HepG2 (cell line): Measurements from ENCODE around the gene USE1. TPM values are rescaled to one million over a fixed set of nuclear protein-coding genes. Genes with fewer than 3 reads are reported as not detected.

Experiments
- ATAC-seq: fragments of 200-7000 bp; cut with Tn5 transposase; 3 replicates; pipeline ENCODE4 v1.9.1; 2020; ENCODE audit warnings: mild to moderate bottlenecking, moderate library complexity
- BruUV-seq: library from RNA; stranded (reverse); fragments of 400-500 nt; replicated peaks from 2 replicates; lab custom pipeline; 2021; lab: Mats Ljungman, UMichigan
- CTCF ChIA-PET: fragments of 300-600 bp; formaldehyde crosslinking; extraction: SDS; loops from one replicate; lab custom pipeline; 2021; ENCODE audit warnings: low total read pairs, inconsistent platforms, low intra/inter-chr PET ratio; lab: Yijun Ruan, JAX
- POLR2A ChIA-PET: fragments of 350-600 bp; sonication (Branson Sonifier 250); formaldehyde crosslinking; loops from one replicate; lab custom pipeline; 2020; ENCODE audit warnings: antibody characterized with exemption, inconsistent platforms; lab: Yijun Ruan, JAX
- DNase-seq: peaks from one replicate; pipeline ENCODE4 v3.0.0-alpha.2; 2015; ENCODE audit warnings: low spot score
- FAIRE-seq: peaks from 3 replicates; lab custom pipeline; 2011; peaks lifted over from hg19 to GRCh38; lab: Jason Lieb, UNC
- H2AFZ ChIP-seq: one replicate; pipeline ENCODE4 v1.6.1; 2011; ENCODE audit warnings: low read length, inconsistent platforms
- H3K27ac ChIP-seq: fragments of 300-600 bp; 3 replicates; pipeline ENCODE4 v1.8.0; 2011; ENCODE audit warnings: mixed run types, mild to moderate bottlenecking, mixed read lengths, low read length, inconsistent platforms; ENCODE audit not compliant: insufficient read depth; ENCODE audit errors: extremely low read length
- H3K27me3 ChIP-seq, 2 experiments: fragments of 200-600 bp in 1 of 2; 2 replicates in 1 of 2; 3 replicates in 1 of 2; pipeline versions ENCODE4 v1.6.0 to v1.8.0; 2011; ENCODE audit warnings: low read length in 2 of 2, mild to moderate bottlenecking in 2 of 2, moderate library complexity in 2 of 2, inconsistent platforms in 1 of 2; ENCODE audit not compliant: insufficient read depth in 2 of 2, control insufficient read depth in 1 of 2
- H3K36me3 ChIP-seq, 2 experiments: fragments of 200-600 bp in 1 of 2; replicated peaks in 1 of 2; 2 replicates in 1 of 2; 3 replicates in 1 of 2; pipeline versions ENCODE4 v1.5.1 to v1.8.0; 2011; ENCODE audit warnings: low read length in 2 of 2, inconsistent platforms in 1 of 2; ENCODE audit not compliant: insufficient read depth in 2 of 2, control insufficient read depth in 1 of 2
- H3K4me1 ChIP-seq: 2 replicates; pipeline ENCODE4 v1.5.1; 2012; ENCODE audit warnings: low read length, inconsistent platforms; ENCODE audit not compliant: insufficient read depth
- H3K4me2 ChIP-seq: 2 replicates; pipeline ENCODE4 v1.6.0; 2011; ENCODE audit warnings: low read depth, low read length, inconsistent platforms
- H3K4me3 ChIP-seq, 3 experiments: fragments of 200-600 bp in 1 of 3; sonication (generic), shearing (Covaris generic) in 1 of 3; replicated peaks in 1 of 3; 2 replicates each; pipeline ENCODE4 v1.5.1; 2011 to 2016; ENCODE audit warnings: low read length in 3 of 3, inconsistent platforms in 2 of 3, low read depth in 2 of 3, mild to moderate bottlenecking in 2 of 3, control low read depth in 1 of 3, mixed read lengths in 1 of 3; ENCODE audit not compliant: insufficient read depth in 1 of 3
- H3K79me2 ChIP-seq: one replicate; pipeline ENCODE4 v1.6.1; 2011; ENCODE audit warnings: low read length, inconsistent platforms; ENCODE audit not compliant: insufficient read depth
- H3K9ac ChIP-seq: 2 replicates; pipeline ENCODE4 v1.6.0; 2011; ENCODE audit warnings: mild to moderate bottlenecking, low read depth, low read length, inconsistent platforms; ENCODE audit not compliant: insufficient read depth
- H3K9me3 ChIP-seq: 2 replicates; pipeline ENCODE4 v1.5.1; 2012; ENCODE audit warnings: mild to moderate bottlenecking, low read length
- H4K20me1 ChIP-seq: 2 replicates; pipeline ENCODE4 v1.6.0; 2011; ENCODE audit warnings: inconsistent platforms, mild to moderate bottlenecking, low read length, moderate library complexity; ENCODE audit not compliant: insufficient read depth
- AGO2 ChIP-seq: fragments of 200-400 bp; formaldehyde crosslinking; optimal IDR thresholded peaks from 2 replicates; pipeline ENCODE3; 2017; ENCODE audit warnings: mild to moderate bottlenecking, low read depth, low read length, moderate library complexity
- ZFP36 ChIP-seq: fragments of 150-350 bp; IDR thresholded peaks from 2 replicates; pipeline ENCODE4 v1.6.1; 2018; ENCODE audit warnings: borderline replicate concordance, low read length, low read depth; ENCODE audit not compliant: partially characterized antibody
- ZKSCAN8 ChIP-seq: IDR thresholded peaks from 2 replicates; pipeline ENCODE4 v1.6.1; 2016; ENCODE audit warnings: borderline replicate concordance, missing genetic modification reagents, missing compliant biosample characterization
- ZSCAN31 ChIP-seq: sonication (generic); formaldehyde crosslinking; IDR thresholded peaks from 2 replicates; pipeline ENCODE4 v1.5.0; 2020; ENCODE audit warnings: low read depth, mild to moderate bottlenecking, missing genetic modification reagents
- WGBS: methylation state at CpG from one replicate; pipeline ENCODE4 v1.1.6; 2017; ENCODE audit warnings: low lambda C conversion rate; 5-methylcytosine and 5-hydroxymethylcytosine counted together
- in situ Hi-C: cut with HindIII; loops from 2 replicates; pipeline ENCODE4 v1.10.0; 2017; ENCODE audit warnings: low pct_unique_long_range_greater_than_20kb; ENCODE audit not compliant: extremely low pct_ligation_motif_present
- intact Hi-C: fragments of 100-400 bp; cut with micrococcal nuclease; formaldehyde crosslinking; loops from one replicate; pipeline ENCODE4 v1.10.0; 2022; ENCODE audit not compliant: unreplicated experiment
- polyA plus RNA-seq, 8 experiments: library from polyadenylated mRNA; depleted of rRNA in 3 of 8; stranded (reverse) in 7 of 8; unstranded in 1 of 8; fragments of >200 nt; fragmentation: Illumina TruSeq in 4 of 8; extraction: Trizol in 4 of 8; gene quantifications; 2 replicates each; pipeline versions ENCODE4 v1.2.1 to v1.2.3, GENCODE V29; 2011 to 2016; ENCODE audit warnings: low read depth in 4 of 8, missing spikeins in 1 of 8, mixed read lengths in 1 of 8; ENCODE audit not compliant: insufficient read depth in 1 of 8
- total RNA-seq, 5 experiments: library from RNA; depleted of rRNA; stranded (reverse); fragments of >200 nt; fragmentation: Illumina TruSeq; extraction: Trizol; gene quantifications; 2 replicates each; pipeline ENCODE4 v1.2.3, GENCODE V29; 2016; ENCODE audit warnings: low read depth in 1 of 5

Gene USE1
- total and polyA plus RNA-seq, 2 of the 13 experiments (the other 11 are each of a cell fraction or from before 2014, with no cell fraction given) = 9.9 to 17.6 TPM

GRCh38 chr19:17211547-17212446 lies 3.4 kb upstream of the USE1 start (continued):
- TF ChIP-seq ZKSCAN8 (CRISPR knock-in tag) = no peak

GRCh38 chr19:17213334-17213733 lies 1.8 kb upstream of the USE1 start:
- Histone ChIP-seq H2AFZ (no peak overlapping the region), H3K79me2 (no peaks in the 10 kb centered on the region), H3K27ac (no peak overlapping the region), H3K9ac (no peak overlapping the region), H3K4me3 (no peak overlapping the region), H3K4me2 (no peak overlapping the region), H3K27me3 (no peaks in the 10 kb centered on the region; a peak in 1 of 5 replicates), H3K36me3 (peaks cover 0 to 6% of the 10 kb centered on the region in 2 experiments; a peak in 3 of 5 replicates), H3K9me3 (no peaks in the 10 kb centered on the region), H3K4me1 (peaks cover 28% of the 10 kb centered on the region), H4K20me1 (no peaks in the 10 kb centered on the region)
- FAIRE-seq (no peak), ATAC-seq (no peak), DNase-seq (no peak)
- no TSS peak for BruUV-seq
- intact Hi-C loops (no loop called here), in situ Hi-C loops (no loop called here)
- ChIA-PET POLR2A (interaction anchor here (0.8 to 4.2 kb wide), 3 partner anchors 13 to 54 kb away, joined by 3 to 120 read pairs (median 43); partner anchors contain the start of genes BABAM1 and OCEL1), CTCF (no interaction called here)
- 87% methylated on average over 3 of the region's 5 CpGs for WGBS
- TF ChIP-seq AGO2 = peak; percentile 45
- no peak for TF ChIP-seq ZFP36
- TF ChIP-seq ZSCAN31 (CRISPR knock-in tag) = no peak
